Measurements from ENCODE around the gene LPP. TPM values are rescaled to one million over a fixed set of nuclear protein-coding genes. Genes with fewer than 3 reads are reported as not detected.

Gene LPP
- total RNA-seq, 1 donor from 2014 or later: 560 TPM

DNA sequence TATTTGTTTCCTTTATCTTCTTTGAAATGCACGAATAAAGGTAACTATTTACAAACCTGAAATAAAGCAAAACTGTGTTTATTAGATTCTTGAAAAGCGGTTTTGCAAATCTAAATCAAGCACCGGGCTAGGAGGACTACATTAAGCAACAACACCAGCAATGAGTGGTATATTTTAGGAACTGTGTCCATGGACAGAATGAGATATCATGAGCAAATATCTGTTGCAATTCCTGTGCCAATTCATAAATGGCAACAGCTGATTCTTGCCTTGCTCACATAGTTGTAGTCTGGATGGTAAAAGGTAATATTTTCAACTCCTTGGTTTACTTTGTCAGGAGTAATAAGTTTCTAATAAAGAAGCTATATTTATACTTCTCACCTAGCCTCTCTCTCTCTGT, 403.3 kb downstream of the LPP start:
- no peak for DNase-seq (ENCODE audit: low spot score)

GRCh38 chr3:188558343-188559071, 404.6 kb downstream of the LPP start:
- no peak for DNase-seq (ENCODE audit: low spot score)

DNA sequence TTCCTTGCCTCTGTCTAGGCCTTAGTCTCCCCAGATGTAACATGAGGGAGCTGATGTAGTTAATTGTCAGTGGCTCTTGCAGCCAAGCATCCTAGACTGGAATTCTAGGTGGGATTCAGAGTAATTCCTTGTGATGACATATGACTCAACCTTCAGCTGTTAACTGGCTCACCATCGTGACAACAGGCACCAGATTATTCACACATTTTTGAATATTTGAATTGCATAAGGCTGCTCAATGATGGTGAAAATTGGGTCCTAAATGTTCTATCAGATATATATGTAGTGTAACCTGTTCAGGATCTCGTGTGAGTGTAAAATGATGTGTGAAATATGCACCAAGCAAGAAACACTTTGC, 405.1 kb downstream of the LPP start:
- DNase-seq (ENCODE audit: low spot score): no peak

- no peak for DNase-seq (ENCODE audit: low spot score)
These were observed 405.9 kb downstream of the LPP start for GRCh38 chr3:188559856-188560255.

GRCh38 chr3:188562144-188562543, 408.2 kb downstream of the LPP start:
- DNase-seq (ENCODE audit: low spot score): no peak

- no peak for DNase-seq (ENCODE audit: low spot score)
These were observed 413.7 kb downstream of the LPP start for GRCh38 chr3:188567478-188568195.

- no peak for DNase-seq (ENCODE audit: low spot score)
These were observed 414.8 kb downstream of the LPP start for GRCh38 chr3:188568736-188569135.

GRCh38 chr3:188571531-188572095, 417.7 kb downstream of the LPP start:
- no peak for DNase-seq (ENCODE audit: low spot score)

DNA sequence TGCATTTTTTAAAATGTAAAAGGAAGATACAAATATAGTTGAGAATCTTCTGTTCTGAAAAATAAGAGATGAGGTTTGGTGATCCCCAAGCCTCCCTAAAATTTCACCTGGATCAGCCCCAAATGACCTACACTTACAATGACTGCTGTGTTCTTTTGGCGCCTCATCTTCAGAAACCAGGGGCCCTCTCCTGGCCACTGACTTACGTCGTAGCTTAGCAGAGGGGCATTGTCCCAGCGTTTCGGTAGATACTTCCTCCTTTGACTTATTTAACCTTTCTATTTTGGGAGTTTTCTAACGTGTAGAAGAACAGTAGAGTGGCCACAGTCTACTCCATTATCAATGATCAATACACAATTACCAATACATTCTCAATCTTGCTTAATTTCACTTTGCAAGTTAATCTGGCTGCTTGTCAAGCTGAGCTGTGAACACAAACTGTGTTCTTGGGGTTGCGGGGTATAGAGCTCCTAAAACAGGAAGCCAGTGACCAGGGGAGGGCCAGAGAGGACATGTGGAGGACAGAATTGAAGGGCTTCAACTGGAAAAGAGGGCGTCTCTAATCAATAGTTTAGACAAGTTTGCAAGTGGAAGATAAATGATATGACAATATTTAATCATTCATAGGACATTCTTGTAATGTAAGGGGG, 419.5 kb downstream of the LPP start:
- DNase-seq (ENCODE audit: low spot score): no peak

DNA sequence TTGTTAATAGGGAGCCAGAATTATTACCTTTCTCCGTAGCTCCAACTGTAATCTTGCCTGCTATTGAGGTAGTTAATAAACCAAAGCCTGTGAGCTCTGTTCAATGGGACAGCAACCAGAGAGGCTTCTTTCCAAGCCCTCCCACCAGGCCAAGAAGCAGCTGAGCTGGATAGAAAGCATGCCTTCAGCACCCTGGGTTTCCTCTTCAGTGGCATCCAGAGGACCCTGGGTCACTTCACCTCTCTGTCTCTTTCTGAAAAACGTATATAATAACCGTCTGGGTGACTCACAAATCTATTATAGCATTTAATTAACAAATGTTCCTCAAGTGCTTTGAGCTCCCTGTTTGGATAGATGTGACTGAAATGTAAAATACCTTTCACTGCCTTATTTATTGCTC, 420.0 kb downstream of the LPP start:
- no peak for DNase-seq (ENCODE audit: low spot score)

- DNase-seq (ENCODE audit: low spot score): no peak
These were observed 420.9 kb downstream of the LPP start for GRCh38 chr3:188574885-188575284.

GRCh38 chr3:188575501-188575900, 421.5 kb downstream of the LPP start:
- no peak for DNase-seq (ENCODE audit: low spot score)

DNA sequence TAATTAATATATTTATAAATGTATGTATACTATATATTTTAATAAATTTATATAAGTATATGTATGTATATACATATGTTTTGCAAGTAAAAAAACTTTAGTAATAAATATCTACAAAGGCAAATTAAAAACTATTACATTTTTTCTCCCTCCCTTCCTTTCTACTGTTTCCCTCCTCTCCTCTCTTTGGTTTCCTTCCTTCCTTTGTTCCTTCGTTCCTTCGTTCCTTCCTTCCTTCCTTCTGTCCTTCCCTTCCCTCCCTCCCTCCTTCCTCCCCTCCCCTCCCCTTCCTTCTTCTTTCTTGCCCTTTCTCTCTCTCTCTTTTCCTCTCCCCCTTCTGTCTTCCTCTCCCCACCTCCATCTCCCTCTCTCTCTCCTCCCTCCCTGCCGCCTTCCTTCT, 423.6 kb downstream of the LPP start:
- no peak for DNase-seq (ENCODE audit: low spot score)

GRCh38 chr3:188578576-188579363, 424.8 kb downstream of the LPP start:
- peak; percentile 68 for DNase-seq (ENCODE audit: low spot score)

GRCh38 chr3:188580223-188580622, 426.3 kb downstream of the LPP start:
- no peak for DNase-seq (ENCODE audit: low spot score)

DNA sequence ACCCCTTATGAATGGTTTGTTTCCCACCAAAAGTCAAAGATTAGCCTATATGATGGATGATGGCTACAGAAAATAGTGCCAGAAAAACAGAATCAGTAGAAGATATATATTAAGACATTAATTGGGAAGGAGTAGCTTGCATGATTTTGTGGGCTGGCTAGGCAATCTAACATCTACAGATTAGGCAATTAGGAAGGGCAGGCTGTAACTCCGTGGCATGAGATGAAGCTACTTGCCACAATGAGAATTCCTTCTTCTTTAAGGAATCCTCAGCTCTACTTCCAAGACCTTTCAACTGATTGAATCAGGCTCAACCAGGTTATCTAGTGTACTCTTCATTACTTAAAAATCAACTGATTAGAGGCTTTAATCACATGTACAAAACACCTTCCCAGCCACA, 426.7 kb downstream of the LPP start:
- no peak for DNase-seq (ENCODE audit: low spot score)

GRCh38 chr3:188581365-188581764, 427.4 kb downstream of the LPP start:
- no peak for DNase-seq (ENCODE audit: low spot score)

DNA sequence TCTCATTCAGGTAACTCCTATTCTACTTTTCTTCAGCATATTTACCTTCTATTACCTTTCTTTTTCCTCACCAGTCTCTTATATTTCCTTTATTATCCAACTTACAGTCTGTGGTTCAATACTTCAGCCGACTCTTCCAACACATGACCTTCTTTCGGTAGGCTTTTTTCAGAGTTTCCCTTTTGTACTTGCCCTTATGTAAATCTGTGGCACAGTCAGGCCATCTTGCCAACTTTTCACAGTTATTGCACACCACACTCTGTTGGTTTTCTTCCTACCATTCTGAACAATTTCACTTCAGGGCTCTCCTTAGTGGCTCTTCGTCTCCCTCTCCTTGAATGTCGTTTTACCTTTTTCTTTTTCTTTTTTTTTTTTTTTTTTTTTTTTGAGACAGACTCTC, 427.8 kb downstream of the LPP start:
- DNase-seq (ENCODE audit: low spot score): no peak

- DNase-seq (ENCODE audit: low spot score): no peak
These were observed 429.6 kb downstream of the LPP start for GRCh38 chr3:188583341-188584161.

DNA sequence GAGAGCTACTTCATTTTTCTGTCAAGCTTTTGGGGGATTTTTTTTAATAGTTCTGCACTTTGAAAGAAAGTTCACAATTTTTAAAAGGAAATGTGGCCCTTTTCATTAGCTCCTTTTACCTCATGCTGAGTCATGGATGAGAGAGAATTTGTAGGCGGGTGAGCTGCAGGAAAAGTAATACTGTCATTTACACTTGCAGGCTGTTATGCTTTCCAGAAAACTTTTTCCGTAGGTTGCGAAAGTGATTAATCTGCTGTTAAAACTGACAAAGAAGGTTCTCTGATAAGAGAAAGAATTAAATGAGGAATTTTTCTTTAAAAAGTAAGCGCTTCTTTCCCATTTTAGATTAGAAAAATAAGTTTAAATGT, 430.2 kb downstream of the LPP start:
- no peak for DNase-seq (ENCODE audit: low spot score)

Data from ureter (tissue), 1 donor.